ENCODE data around the gene GSTT4. TPM values are rescaled to one million over a fixed set of nuclear protein-coding genes. Genes with fewer than 3 reads are reported as not detected.
"Not testable (repeated sequence)": the region's sequence is repeated elsewhere in the genome, so short reads cannot be mapped to it uniquely, and the experiment has no call there.

Gene GSTT4
- total RNA-seq, 2 experiments from 2014 or later, result not detected

DNA sequence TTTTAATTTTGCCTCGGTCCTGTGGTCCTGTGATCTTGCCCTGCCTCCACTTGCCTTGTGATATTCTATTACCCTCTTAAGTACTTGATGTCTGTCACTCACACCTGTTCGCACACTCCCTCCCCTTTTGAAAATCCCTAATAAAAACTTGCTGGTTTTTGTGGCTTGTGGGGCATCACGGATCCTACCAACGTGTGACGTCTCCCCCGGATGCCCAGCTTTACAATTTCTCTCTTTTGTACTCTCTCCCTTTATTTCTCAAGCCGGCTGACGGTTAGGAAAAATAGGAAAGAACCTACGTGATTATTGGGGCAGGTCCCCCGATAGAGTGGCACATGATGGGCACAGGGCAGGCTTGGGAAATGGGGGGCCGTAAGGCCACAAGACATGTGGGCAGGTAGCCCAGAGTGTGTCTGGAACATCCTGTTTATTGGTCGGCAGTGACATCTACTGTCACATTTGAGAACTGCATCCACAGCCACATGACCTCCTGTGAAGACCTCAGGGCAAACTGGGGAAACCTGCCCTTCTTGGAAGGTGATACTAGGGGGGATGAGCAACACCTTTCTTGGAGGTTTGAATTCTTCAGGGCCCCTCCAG is 48.9 kb downstream of the GSTT4 start:
- intact Hi-C loops (cut with micrococcal nuclease; ENCODE audit: unreplicated experiment), result loop anchor here (5.0 kb wide), 1 partner anchor 94 kb away; no protein-coding TSS in a partner anchor
- POLR2A ChIA-PET, result not testable (repeated sequence)

DNA sequence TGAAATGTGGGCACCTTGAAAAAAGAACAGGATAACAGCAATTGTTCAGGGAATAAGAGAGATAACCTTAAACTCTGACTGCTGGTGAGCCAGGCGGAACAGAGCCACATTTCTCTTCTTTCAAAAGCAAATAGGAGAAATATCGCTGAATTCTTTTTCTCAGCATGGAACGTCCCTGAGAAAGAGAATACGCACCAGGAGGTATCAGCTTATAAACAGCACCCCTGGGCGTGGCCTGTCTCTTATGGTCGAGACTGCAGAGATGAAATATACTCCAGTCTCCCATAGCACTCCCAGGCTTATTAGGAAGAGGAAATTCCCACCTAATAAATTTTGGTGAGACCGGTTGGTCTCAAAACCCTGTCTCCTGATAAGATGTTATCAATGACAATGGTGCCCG is 49.4 kb downstream of the GSTT4 start:
- H3K9me3 ChIP-seq (ENCODE audit: low read length); H3K4me1 ChIP-seq (ENCODE audit: insufficient read depth, low read length, poor library complexity, severe bottlenecking); H4K20me1 ChIP-seq (ENCODE audit: insufficient read depth, low read length); H3K79me2 ChIP-seq (ENCODE audit: insufficient read depth, low read depth, low read length); CTCF ChIA-PET (ENCODE audit: unreplicated experiment); H3K4me3 ChIP-seq (ENCODE audit: low read depth, low read length, poor library complexity, severe bottlenecking); POLR2A ChIA-PET; H3K27ac ChIP-seq (ENCODE audit: low read depth, low read length, poor library complexity, severe bottlenecking); DNase-seq (ENCODE audit: low spot score); H3K4me2 ChIP-seq (ENCODE audit: low read length); BruUV-seq (replicated peaks); H3K9me2 ChIP-seq (ENCODE audit: insufficient read depth, low read length); H2AFZ ChIP-seq (ENCODE audit: low read length); H3K36me3 ChIP-seq (ENCODE audit: insufficient read depth, low read length): not testable (repeated sequence)
- intact Hi-C loops (cut with micrococcal nuclease; ENCODE audit: unreplicated experiment), result loop anchor here (5.0 kb wide), 1 partner anchor 94 kb away; no protein-coding TSS in a partner anchor

More for the DNA sequence above, 48.9 kb downstream of the GSTT4 start:
- H3K36me3 ChIP-seq (ENCODE audit: insufficient read depth, low read length); BruUV-seq (replicated peaks); H3K27ac ChIP-seq (ENCODE audit: low read depth, low read length, poor library complexity, severe bottlenecking); H4K20me1 ChIP-seq (ENCODE audit: insufficient read depth, low read length); H3K9me3 ChIP-seq (ENCODE audit: low read length); H3K79me2 ChIP-seq (ENCODE audit: insufficient read depth, low read depth, low read length); H3K4me3 ChIP-seq (ENCODE audit: low read depth, low read length, poor library complexity, severe bottlenecking); H3K4me1 ChIP-seq (ENCODE audit: insufficient read depth, low read length, poor library complexity, severe bottlenecking); CTCF ChIA-PET (ENCODE audit: unreplicated experiment); H3K9me2 ChIP-seq (ENCODE audit: insufficient read depth, low read length); H3K4me2 ChIP-seq (ENCODE audit: low read length); H2AFZ ChIP-seq (ENCODE audit: low read length): not testable (repeated sequence)
- TF ChIP-seq, protein P1, sequence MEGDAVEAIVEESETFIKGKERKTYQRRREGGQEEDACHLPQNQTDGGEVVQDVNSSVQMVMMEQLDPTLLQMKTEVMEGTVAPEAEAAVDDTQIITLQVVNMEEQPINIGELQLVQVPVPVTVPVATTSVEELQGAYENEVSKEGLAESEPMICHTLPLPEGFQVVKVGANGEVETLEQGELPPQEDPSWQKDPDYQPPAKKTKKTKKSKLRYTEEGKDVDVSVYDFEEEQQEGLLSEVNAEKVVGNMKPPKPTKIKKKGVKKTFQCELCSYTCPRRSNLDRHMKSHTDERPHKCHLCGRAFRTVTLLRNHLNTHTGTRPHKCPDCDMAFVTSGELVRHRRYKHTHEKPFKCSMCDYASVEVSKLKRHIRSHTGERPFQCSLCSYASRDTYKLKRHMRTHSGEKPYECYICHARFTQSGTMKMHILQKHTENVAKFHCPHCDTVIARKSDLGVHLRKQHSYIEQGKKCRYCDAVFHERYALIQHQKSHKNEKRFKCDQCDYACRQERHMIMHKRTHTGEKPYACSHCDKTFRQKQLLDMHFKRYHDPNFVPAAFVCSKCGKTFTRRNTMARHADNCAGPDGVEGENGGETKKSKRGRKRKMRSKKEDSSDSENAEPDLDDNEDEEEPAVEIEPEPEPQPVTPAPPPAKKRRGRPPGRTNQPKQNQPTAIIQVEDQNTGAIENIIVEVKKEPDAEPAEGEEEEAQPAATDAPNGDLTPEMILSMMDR (conservative IDR thresholded peaks at IDR 0.05; ENCODE audit: low read length), result peak; percentile 80
- DNase-seq (ENCODE audit: low spot score), result peak; percentile 80

DNA sequence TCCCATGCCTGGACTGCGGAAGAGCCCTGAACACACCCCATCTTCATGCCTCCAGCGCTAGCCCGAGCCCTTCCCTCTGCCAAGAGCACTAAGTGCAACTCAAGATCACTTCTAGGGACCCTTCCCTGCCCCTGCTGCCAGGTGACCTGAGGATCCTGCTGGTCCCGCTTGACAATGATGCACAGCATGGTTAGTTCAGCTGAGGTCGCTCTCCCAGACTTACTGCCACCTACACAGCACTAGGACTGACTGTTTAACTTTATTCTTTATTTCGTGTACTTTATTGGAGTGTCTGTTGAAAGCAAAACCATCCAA is 50.3 kb downstream of the GSTT4 start:
- H3K9me2 ChIP-seq (ENCODE audit: insufficient read depth, low read length); H3K36me3 ChIP-seq (ENCODE audit: insufficient read depth, low read length); BruUV-seq (replicated peaks); H3K4me2 ChIP-seq (ENCODE audit: low read length); H3K79me2 ChIP-seq (ENCODE audit: insufficient read depth, low read depth, low read length); CTCF ChIA-PET (ENCODE audit: unreplicated experiment); H2AFZ ChIP-seq (ENCODE audit: low read length); H3K9me3 ChIP-seq (ENCODE audit: low read length); H3K4me1 ChIP-seq (ENCODE audit: insufficient read depth, low read length, poor library complexity, severe bottlenecking); H4K20me1 ChIP-seq (ENCODE audit: insufficient read depth, low read length); DNase-seq (ENCODE audit: low spot score); H3K27ac ChIP-seq (ENCODE audit: low read depth, low read length, poor library complexity, severe bottlenecking); POLR2A ChIA-PET; H3K4me3 ChIP-seq (ENCODE audit: low read depth, low read length, poor library complexity, severe bottlenecking): not testable (repeated sequence)
- intact Hi-C loops (cut with micrococcal nuclease; ENCODE audit: unreplicated experiment), result loop anchor here (5.0 kb wide), 2 partner anchors 37 to 93 kb away; no protein-coding TSS in a partner anchor

DNA sequence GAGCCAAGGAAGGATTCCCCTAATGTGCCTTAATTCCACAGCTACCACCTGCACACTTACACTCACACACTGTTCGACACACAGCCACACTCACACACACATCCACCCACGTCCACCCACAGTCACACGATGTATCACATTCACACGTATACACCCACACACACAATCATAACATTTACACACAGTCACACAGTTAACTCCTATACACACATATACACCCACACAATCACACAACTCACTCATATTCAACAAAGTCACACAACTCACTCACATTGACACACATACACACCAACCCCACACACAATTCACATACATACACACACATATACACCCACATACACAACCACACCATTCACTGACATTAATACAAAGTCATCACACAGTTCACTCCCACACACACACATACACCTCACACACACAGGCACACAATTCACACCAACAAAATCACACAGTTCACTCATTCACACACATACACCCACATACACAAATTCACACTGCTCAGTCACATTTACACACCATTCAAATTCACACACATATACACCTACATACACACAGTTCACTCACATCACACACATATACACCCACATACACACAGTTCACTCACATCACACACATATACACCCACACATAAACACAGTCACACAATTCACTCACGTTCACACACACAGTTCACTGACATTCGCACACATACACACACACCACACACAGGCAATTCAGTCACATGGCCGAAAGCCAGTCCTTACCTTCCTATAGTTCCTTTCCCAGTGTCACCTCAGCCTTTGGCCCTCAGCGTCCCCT is 50.9 kb downstream of the GSTT4 start:
- H3K4me3 ChIP-seq (ENCODE audit: low read depth, low read length, poor library complexity, severe bottlenecking); H3K9me2 ChIP-seq (ENCODE audit: insufficient read depth, low read length); BruUV-seq (replicated peaks); H3K4me2 ChIP-seq (ENCODE audit: low read length); H3K4me1 ChIP-seq (ENCODE audit: insufficient read depth, low read length, poor library complexity, severe bottlenecking); H3K79me2 ChIP-seq (ENCODE audit: insufficient read depth, low read depth, low read length); POLR2A ChIA-PET; H2AFZ ChIP-seq (ENCODE audit: low read length); DNase-seq (ENCODE audit: low spot score); CTCF ChIA-PET (ENCODE audit: unreplicated experiment); H3K27ac ChIP-seq (ENCODE audit: low read depth, low read length, poor library complexity, severe bottlenecking); H4K20me1 ChIP-seq (ENCODE audit: insufficient read depth, low read length); H3K9me3 ChIP-seq (ENCODE audit: low read length); H3K36me3 ChIP-seq (ENCODE audit: insufficient read depth, low read length): not testable (repeated sequence)
- intact Hi-C loops (cut with micrococcal nuclease; ENCODE audit: unreplicated experiment), result loop anchor here (5.0 kb wide), 1 partner anchor 38 kb away; no protein-coding TSS in a partner anchor

DNA sequence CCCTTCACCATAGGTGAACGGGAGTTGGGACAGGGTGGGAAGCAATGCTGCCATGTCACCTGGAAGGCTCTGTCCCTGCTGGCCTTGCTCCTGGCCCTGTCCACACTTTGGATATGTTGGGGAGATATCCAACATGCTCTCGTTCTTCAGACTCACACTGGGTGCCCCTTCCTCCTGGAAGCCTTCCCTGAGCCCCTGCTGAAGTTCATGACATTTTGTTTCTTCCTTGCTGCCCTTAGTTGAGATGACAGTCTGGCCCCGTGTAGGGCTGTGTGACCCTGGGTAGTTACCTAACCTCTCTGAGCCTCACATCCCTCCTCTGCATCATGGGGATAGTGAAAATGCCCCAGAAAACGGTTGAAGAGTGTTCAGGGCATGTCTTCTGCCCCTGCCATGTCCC is 51.8 kb downstream of the GSTT4 start:
- not testable (repeated sequence) for H3K9me2 ChIP-seq (ENCODE audit: insufficient read depth, low read length); DNase-seq (ENCODE audit: low spot score)

More for the DNA sequence above, 51.8 kb downstream of the GSTT4 start:
- H3K36me3 ChIP-seq (ENCODE audit: insufficient read depth, low read length); H3K4me3 ChIP-seq (ENCODE audit: low read depth, low read length, poor library complexity, severe bottlenecking); H4K20me1 ChIP-seq (ENCODE audit: insufficient read depth, low read length); POLR2A ChIA-PET; CTCF ChIA-PET (ENCODE audit: unreplicated experiment); H3K4me1 ChIP-seq (ENCODE audit: insufficient read depth, low read length, poor library complexity, severe bottlenecking); H2AFZ ChIP-seq (ENCODE audit: low read length); H3K4me2 ChIP-seq (ENCODE audit: low read length); H3K79me2 ChIP-seq (ENCODE audit: insufficient read depth, low read depth, low read length); H3K9me3 ChIP-seq (ENCODE audit: low read length); BruUV-seq (replicated peaks); H3K27ac ChIP-seq (ENCODE audit: low read depth, low read length, poor library complexity, severe bottlenecking): not testable (repeated sequence)
- intact Hi-C loops (cut with micrococcal nuclease; ENCODE audit: unreplicated experiment), result loop anchor here (5.0 kb wide), 1 partner anchor 39 kb away; no protein-coding TSS in a partner anchor

All from OCI-LY7 (cell line).